Mucosa of stomach (tissue), 1 donor: ENCODE results near the gene TRIM39.
A peak's percentile ranks its signal among the peaks of the same experiment; 100 is the strongest.

ENCODE experiments used
- H3K27me3 ChIP-seq: one replicate; pipeline ENCODE4 v1.7.0; 2013; ENCODE audit warnings: mild to moderate bottlenecking, low read length; ENCODE audit not compliant: control insufficient read depth, insufficient read depth
- H3K36me3 ChIP-seq: one replicate; pipeline ENCODE4 v1.7.0; 2013; ENCODE audit warnings: low read length; ENCODE audit not compliant: control insufficient read depth, insufficient read depth
- H3K4me1 ChIP-seq: one replicate; pipeline ENCODE4 v1.7.0; 2013; ENCODE audit warnings: mild to moderate bottlenecking, low read length; ENCODE audit not compliant: control insufficient read depth, insufficient read depth
- H3K4me3 ChIP-seq: one replicate; pipeline ENCODE4 v1.7.0; 2013; ENCODE audit warnings: low read length
- H3K9ac ChIP-seq: one replicate; pipeline ENCODE4 v1.7.0; 2013; ENCODE audit warnings: mild to moderate bottlenecking, low read length, moderate library complexity
- H3K9me3 ChIP-seq: one replicate; pipeline ENCODE4 v1.7.0; 2013; ENCODE audit warnings: mild to moderate bottlenecking, low read length, moderate library complexity; ENCODE audit not compliant: control insufficient read depth
- donor health status: Pancreatic carcinoma.

The TRIM39 gene

GRCh38 chr6:30317913-30318589, 8.7 kb upstream of the TRIM39 start:
- Histone ChIP-seq H3K4me3 (no peak overlapping the region), H3K9ac (peak overlapping the region; percentile 7), H3K4me1 (peaks cover 3% of the 10 kb centered on the region), H3K9me3 (no peaks in the 10 kb centered on the region), H3K36me3 (no peaks in the 10 kb centered on the region), H3K27me3 (no peaks in the 10 kb centered on the region)

DNA sequence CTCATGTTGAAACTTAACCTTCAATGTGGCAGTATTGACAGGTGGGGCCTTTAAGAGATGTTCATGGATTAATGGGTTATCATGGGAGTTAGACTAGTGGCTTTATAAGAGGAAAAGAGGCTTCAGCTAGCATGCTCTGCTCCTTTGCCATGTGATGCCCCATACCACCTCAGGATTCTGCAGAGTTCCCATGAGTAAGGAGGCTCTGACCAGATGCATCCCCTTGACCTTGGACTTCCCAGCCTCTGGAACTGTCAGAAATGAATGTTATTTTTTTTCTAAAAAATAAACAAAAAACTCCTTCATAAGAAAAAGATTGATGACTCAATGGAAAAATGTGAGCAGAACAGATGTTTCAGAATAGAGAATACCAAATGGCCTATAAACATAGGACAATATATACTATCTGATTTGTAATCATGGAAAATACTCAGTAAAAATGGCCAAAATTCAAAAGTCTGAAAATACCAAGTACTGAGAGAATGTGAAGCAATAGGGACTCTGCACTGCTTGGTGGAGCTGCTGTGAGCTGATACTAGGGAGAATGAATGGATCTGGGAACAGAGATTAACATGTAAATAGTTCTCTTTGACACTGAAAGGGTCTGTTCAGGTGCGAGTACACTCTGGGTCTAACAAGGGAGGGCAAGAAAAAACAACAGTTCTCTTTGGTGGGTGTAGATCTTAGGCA, 7.4 kb upstream of the TRIM39 start:
- peaks cover 3% of the 10 kb centered on the region for H3K4me1 ChIP-seq
- H3K9ac ChIP-seq, result no peak overlapping the region
- H3K9me3 ChIP-seq, result no peaks in the 10 kb centered on the region
- H3K4me3 ChIP-seq, result no peak overlapping the region
- H3K36me3 ChIP-seq, result no peaks in the 10 kb centered on the region
- no peaks in the 10 kb centered on the region for H3K27me3 ChIP-seq

- no peaks in the 10 kb centered on the region for H3K27me3 ChIP-seq
- H3K9ac ChIP-seq, result no peak overlapping the region
- peaks cover 14% of the 10 kb centered on the region for H3K4me1 ChIP-seq
- H3K4me3 ChIP-seq, result no peak overlapping the region
- no peaks in the 10 kb centered on the region for H3K36me3 ChIP-seq
- no peaks in the 10 kb centered on the region for H3K9me3 ChIP-seq
Observed at GRCh38 chr6:30321692-30322388, 4.9 kb upstream of the TRIM39 start.

- H3K9ac ChIP-seq, result no peak overlapping the region
- H3K36me3 ChIP-seq, result no peaks in the 10 kb centered on the region
- no peaks in the 10 kb centered on the region for H3K27me3 ChIP-seq
- no peaks in the 10 kb centered on the region for H3K9me3 ChIP-seq
- no peak overlapping the region for H3K4me3 ChIP-seq
- H3K4me1 ChIP-seq, result peaks cover 18% of the 10 kb centered on the region
Observed at GRCh38 chr6:30322527-30323501, 3.9 kb upstream of the TRIM39 start.

- Histone ChIP-seq H3K9ac (no peak overlapping the region), H3K4me3 (no peak overlapping the region), H3K27me3 (no peaks in the 10 kb centered on the region), H3K4me1 (peaks cover 18% of the 10 kb centered on the region), H3K36me3 (no peaks in the 10 kb centered on the region), H3K9me3 (no peaks in the 10 kb centered on the region)
Observed at GRCh38 chr6:30323806-30324205, 2.9 kb upstream of the TRIM39 start.

- no peaks in the 10 kb centered on the region for H3K36me3 ChIP-seq
- peaks cover 18% of the 10 kb centered on the region for H3K4me1 ChIP-seq
- peak overlapping the region; percentile 88 for H3K9ac ChIP-seq
- no peaks in the 10 kb centered on the region for H3K27me3 ChIP-seq
- H3K9me3 ChIP-seq, result no peaks in the 10 kb centered on the region
- peak overlapping the region; percentile 95 for H3K4me3 ChIP-seq
Observed at GRCh38 chr6:30325150-30325872, 1.4 kb upstream of the TRIM39 start.

DNA sequence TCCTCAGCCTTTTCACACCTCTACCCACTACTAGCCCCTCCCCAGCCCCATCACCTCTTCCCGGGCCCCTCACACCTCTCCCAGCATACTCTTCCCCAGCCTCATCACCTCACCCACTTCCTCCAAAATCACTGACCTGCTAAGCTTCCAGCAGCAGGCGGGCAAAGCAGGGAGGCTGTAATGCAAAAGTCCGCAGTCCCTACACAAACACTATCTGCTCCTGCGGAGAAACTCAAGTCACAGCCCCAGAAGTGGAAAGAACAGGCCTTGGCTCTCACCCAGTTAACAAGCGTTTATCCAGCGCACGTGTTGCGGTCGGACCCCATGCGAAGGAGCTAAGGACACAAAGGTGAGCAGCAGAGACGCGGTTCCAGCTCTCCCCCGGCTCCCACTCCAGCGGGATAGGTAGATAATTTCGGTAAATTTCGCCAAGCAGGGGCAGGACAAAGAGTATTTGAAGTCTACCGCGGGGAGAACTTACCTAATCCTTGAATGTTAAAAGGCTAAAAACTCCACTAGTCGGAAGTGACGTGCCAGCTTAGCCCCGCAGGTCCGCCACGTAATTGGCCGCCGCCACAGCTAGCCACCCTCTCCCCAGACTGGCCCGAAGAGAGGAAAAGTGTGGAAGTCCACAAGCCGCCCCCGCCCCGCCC, 728 bp upstream of the TRIM39 start:
- Histone ChIP-seq H3K4me3 (peak overlapping the region; percentile 95), H3K4me1 (peaks cover 18% of the 10 kb centered on the region), H3K36me3 (no peaks in the 10 kb centered on the region), H3K27me3 (no peaks in the 10 kb centered on the region), H3K9ac (peak overlapping the region; percentile 88), H3K9me3 (no peaks in the 10 kb centered on the region)

GRCh38 chr6:30327232-30327746, 562 bp downstream of the TRIM39 start:
- Histone ChIP-seq H3K36me3 (no peaks in the 10 kb centered on the region), H3K9me3 (no peaks in the 10 kb centered on the region)

GRCh38 chr6:30328397-30328796, 1.7 kb downstream of the TRIM39 start:
- Histone ChIP-seq H3K27me3 (no peaks in the 10 kb centered on the region), H3K4me3 (no peak overlapping the region), H3K36me3 (no peaks in the 10 kb centered on the region), H3K9ac (no peak overlapping the region), H3K4me1 (peaks cover 15% of the 10 kb centered on the region), H3K9me3 (no peaks in the 10 kb centered on the region)

More at GRCh38 chr6:30327232-30327746, 562 bp downstream of the TRIM39 start:
- peak overlapping the region; percentile 95 for H3K4me3 ChIP-seq
- peaks cover 18% of the 10 kb centered on the region for H3K4me1 ChIP-seq
- no peaks in the 10 kb centered on the region for H3K27me3 ChIP-seq
- H3K9ac ChIP-seq, result peak overlapping the region; percentile 88

GRCh38 chr6:30329331-30329730, 2.6 kb downstream of the TRIM39 start:
- no peaks in the 10 kb centered on the region for H3K27me3 ChIP-seq
- no peak overlapping the region for H3K4me3 ChIP-seq
- H3K9me3 ChIP-seq, result no peaks in the 10 kb centered on the region
- H3K9ac ChIP-seq, result no peak overlapping the region
- H3K4me1 ChIP-seq, result peaks cover 15% of the 10 kb centered on the region
- H3K36me3 ChIP-seq, result no peaks in the 10 kb centered on the region
